Measurements from ENCODE around the gene ANKRD6. TPM values are rescaled to one million over a fixed set of nuclear protein-coding genes. Genes with fewer than 3 reads are reported as not detected.

Gene ANKRD6
- total and polyA plus RNA-seq, 2 donors (not counting 1 experiment from before 2014, with no cell fraction given), result 3.8 to 10.5 TPM

DNA sequence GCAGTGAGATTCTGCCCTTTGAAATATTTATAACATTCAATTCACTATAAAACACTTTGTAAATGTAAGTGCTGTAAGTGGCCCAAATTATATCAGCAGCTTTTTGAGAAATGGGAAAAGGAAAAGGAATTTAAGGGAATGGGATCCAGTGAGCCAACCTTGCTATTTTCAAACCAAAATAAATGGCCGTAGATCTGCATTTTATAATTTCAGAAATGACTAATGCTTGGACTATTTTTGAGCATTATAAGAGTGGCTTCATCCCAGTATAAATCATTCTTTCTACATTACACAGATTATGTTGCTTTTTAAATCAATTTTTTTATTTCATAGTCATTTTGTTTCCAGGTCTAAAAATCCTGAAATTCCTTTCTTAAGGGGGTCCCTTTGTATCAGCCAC is 49.2 kb downstream of the ANKRD6 start:
- ChIA-PET CTCF (no interaction called here), POLR2A (no interaction called here)
- Histone ChIP-seq H3K4me1 (ENCODE audit: control insufficient read depth in 2 of 2, insufficient read depth in 2 of 2, low read length in 2 of 2) (no peaks in the 10 kb centered on the region), H3K36me3 (replicated peaks in 1 of 2; ENCODE audit: control extremely low read depth in 1 of 2, control insufficient read depth in 1 of 2, extremely low read depth in 1 of 2, insufficient read depth in 2 of 2, low read length in 1 of 2) (no peaks in the 10 kb centered on the region), H3K4me3 (ENCODE audit: control extremely low read depth in 1 of 5, extremely low read depth in 1 of 5, insufficient read depth in 1 of 5, low read depth in 2 of 5, low read length in 4 of 5) (no peak overlapping the region), H3K4me2 (replicated peaks; ENCODE audit: low read depth, low read length, poor library complexity, severe bottlenecking) (no peak overlapping the region), H3K27ac (ENCODE audit: low read length in 2 of 2) (no peak overlapping the region), H4K20me1 (ENCODE audit: control insufficient read depth, insufficient read depth, low read length, poor library complexity, severe bottlenecking) (no peaks in the 10 kb centered on the region), H2AFZ (ENCODE audit: insufficient read depth, low read depth, low read length, poor library complexity, severe bottlenecking) (no peak overlapping the region), H3K27me3 (replicated peaks in 1 of 4; ENCODE audit: control extremely low read depth in 1 of 4, control insufficient read depth in 3 of 4, insufficient read depth in 4 of 4, low read length in 3 of 4) (no peaks in the 10 kb centered on the region), H3K9me3 (ENCODE audit: control extremely low read depth in 1 of 3, control insufficient read depth in 2 of 3, insufficient read depth in 1 of 3, low read length in 2 of 3) (no peaks in the 10 kb centered on the region), H3K9ac (ENCODE audit: low read length) (no peak overlapping the region), H3K79me2 (ENCODE audit: control insufficient read depth, insufficient read depth, low read length) (no peaks in the 10 kb centered on the region)
- intact Hi-C loops (cut with micrococcal nuclease), result no loop called here
- TF ChIP-seq, protein P1, sequence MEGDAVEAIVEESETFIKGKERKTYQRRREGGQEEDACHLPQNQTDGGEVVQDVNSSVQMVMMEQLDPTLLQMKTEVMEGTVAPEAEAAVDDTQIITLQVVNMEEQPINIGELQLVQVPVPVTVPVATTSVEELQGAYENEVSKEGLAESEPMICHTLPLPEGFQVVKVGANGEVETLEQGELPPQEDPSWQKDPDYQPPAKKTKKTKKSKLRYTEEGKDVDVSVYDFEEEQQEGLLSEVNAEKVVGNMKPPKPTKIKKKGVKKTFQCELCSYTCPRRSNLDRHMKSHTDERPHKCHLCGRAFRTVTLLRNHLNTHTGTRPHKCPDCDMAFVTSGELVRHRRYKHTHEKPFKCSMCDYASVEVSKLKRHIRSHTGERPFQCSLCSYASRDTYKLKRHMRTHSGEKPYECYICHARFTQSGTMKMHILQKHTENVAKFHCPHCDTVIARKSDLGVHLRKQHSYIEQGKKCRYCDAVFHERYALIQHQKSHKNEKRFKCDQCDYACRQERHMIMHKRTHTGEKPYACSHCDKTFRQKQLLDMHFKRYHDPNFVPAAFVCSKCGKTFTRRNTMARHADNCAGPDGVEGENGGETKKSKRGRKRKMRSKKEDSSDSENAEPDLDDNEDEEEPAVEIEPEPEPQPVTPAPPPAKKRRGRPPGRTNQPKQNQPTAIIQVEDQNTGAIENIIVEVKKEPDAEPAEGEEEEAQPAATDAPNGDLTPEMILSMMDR (IDR thresholded peaks at IDR 0.05), result no peak
- no peak for TF ChIP-seq EZH2 (IDR thresholded peaks at IDR 0.05; ENCODE audit: borderline replicate concordance, insufficient read depth, low read depth, low read length, poor library complexity, severe bottlenecking)
- ATAC-seq (ENCODE audit: low read depth) (no peak), DNase-seq (no peak)
- Mint-ChIP-seq H3K4me3 (no peak overlapping the region), H3K27ac (no peak overlapping the region), H3K4me1 (no peaks in the 10 kb centered on the region), H3K9me3 (ENCODE audit: insufficient read depth) (no peaks in the 10 kb centered on the region), H3K27me3 (no peaks in the 10 kb centered on the region)
- no CpG with 5 or more reads among the region's 1 CpG for WGBS (ENCODE audit: insufficient coverage)

DNA sequence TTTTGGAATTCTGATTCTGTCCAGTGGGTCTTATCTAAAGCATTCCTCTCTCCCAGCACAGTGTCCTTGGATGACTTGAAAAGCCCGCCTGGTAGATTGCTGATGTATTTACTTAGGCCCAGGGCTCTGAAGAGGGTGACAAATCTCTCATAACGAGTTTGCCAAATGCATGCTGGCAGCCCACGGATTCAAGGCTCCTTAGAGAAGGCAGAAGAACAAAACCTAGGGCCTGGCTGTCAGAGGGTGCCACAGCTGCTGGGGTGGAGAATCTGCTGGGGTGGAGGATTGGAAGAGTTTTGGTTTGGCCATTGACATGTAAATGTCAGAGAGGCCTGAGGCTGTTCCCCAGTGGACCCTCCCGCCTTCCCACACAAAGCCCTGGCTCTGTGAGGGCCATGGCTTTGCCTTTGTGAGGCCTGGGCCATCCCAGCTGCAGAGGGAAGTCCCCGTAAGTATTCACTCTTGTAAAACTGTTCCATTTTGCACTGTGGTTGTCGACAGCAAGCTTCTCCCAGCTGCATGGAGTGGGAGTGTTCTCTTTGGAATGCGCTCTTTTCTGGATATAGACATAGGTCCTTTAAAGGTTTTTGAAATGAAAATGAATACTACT is 50.3 kb downstream of the ANKRD6 start:
- Histone ChIP-seq H3K4me2 (replicated peaks; ENCODE audit: low read depth, low read length, poor library complexity, severe bottlenecking) (no peak overlapping the region), H3K4me3 (ENCODE audit: control extremely low read depth in 1 of 5, extremely low read depth in 1 of 5, insufficient read depth in 1 of 5, low read depth in 2 of 5, low read length in 4 of 5) (no peak overlapping the region), H3K4me1 (ENCODE audit: control insufficient read depth in 2 of 2, insufficient read depth in 2 of 2, low read length in 2 of 2) (no peaks in the 10 kb centered on the region), H3K9me3 (ENCODE audit: control extremely low read depth in 1 of 3, control insufficient read depth in 2 of 3, insufficient read depth in 1 of 3, low read length in 2 of 3) (no peaks in the 10 kb centered on the region), H3K36me3 (replicated peaks in 1 of 2; ENCODE audit: control extremely low read depth in 1 of 2, control insufficient read depth in 1 of 2, extremely low read depth in 1 of 2, insufficient read depth in 2 of 2, low read length in 1 of 2) (no peaks in the 10 kb centered on the region), H3K27me3 (replicated peaks in 1 of 4; ENCODE audit: control extremely low read depth in 1 of 4, control insufficient read depth in 3 of 4, insufficient read depth in 4 of 4, low read length in 3 of 4) (no peaks in the 10 kb centered on the region), H2AFZ (ENCODE audit: insufficient read depth, low read depth, low read length, poor library complexity, severe bottlenecking) (no peak overlapping the region), H3K27ac (ENCODE audit: low read length in 2 of 2) (no peak overlapping the region), H3K9ac (ENCODE audit: low read length) (no peak overlapping the region), H3K79me2 (ENCODE audit: control insufficient read depth, insufficient read depth, low read length) (no peaks in the 10 kb centered on the region), H4K20me1 (ENCODE audit: control insufficient read depth, insufficient read depth, low read length, poor library complexity, severe bottlenecking) (no peaks in the 10 kb centered on the region)
- WGBS (ENCODE audit: insufficient coverage), result 94% methylated on average over 6 of the region's 7 CpGs
- CTCF ChIA-PET, result no interaction called here
- TF ChIP-seq, protein P1 (IDR thresholded peaks at IDR 0.05), result no peak
- TF ChIP-seq EZH2 (IDR thresholded peaks at IDR 0.05; ENCODE audit: borderline replicate concordance, insufficient read depth, low read depth, low read length, poor library complexity, severe bottlenecking), result no peak
- H3K9me3 Mint-ChIP-seq (ENCODE audit: insufficient read depth), result no peaks in the 10 kb centered on the region
- POLR2A ChIA-PET, result no interaction called here
- H3K27ac Mint-ChIP-seq, result no peak overlapping the region
- ATAC-seq (ENCODE audit: low read depth), result no peak
- intact Hi-C loops (cut with micrococcal nuclease), result no loop called here
- H3K4me3 Mint-ChIP-seq, result no peak overlapping the region
- no peaks in the 10 kb centered on the region for H3K27me3 Mint-ChIP-seq
- no peak for DNase-seq
- no peaks in the 10 kb centered on the region for H3K4me1 Mint-ChIP-seq

All from B cell (primary cell).